ENCODE measurements around the gene CCDC97.

Gene CCDC97

GRCh38 chr19:41350735-41351338, 40.9 kb downstream of the CCDC97 start:
- H3K9me3 ChIP-seq = no peaks in the 10 kb centered on the region
- H3K4me1 ChIP-seq (ENCODE audit: control insufficient read depth in 1 of 2, insufficient read depth in 1 of 2, low read depth in 1 of 2, low read length in 1 of 2) = peaks cover 54 to 65% of the 10 kb centered on the region in 2 experiments
- no peaks in the 10 kb centered on the region for H3K27me3 ChIP-seq
- H3K36me3 ChIP-seq = peaks cover 32% of the 10 kb centered on the region
- H3K27ac ChIP-seq = peak overlapping the region; percentile 98
- TF ChIP-seq CTCF (IDR thresholded peaks at IDR 0.05) = no peak
- peak overlapping the region; percentile 98 to 100 for H3K4me3 ChIP-seq (ENCODE audit: low read depth in 1 of 2, low read length in 1 of 2)

- Histone ChIP-seq H3K4me1 (ENCODE audit: control insufficient read depth in 1 of 2, insufficient read depth in 1 of 2, low read depth in 1 of 2, low read length in 1 of 2) (peaks cover 61 to 73% of the 10 kb centered on the region in 2 experiments), H3K27me3 (no peaks in the 10 kb centered on the region)
Observed at GRCh38 chr19:41351339-41352245, 41.6 kb downstream of the CCDC97 start.

GRCh38 chr19:41352279-41352608, 42.3 kb downstream of the CCDC97 start:
- peak overlapping the region; percentile 98 for H3K27ac ChIP-seq
- H3K36me3 ChIP-seq = peaks cover 20% of the 10 kb centered on the region
- H3K27me3 ChIP-seq = no peaks in the 10 kb centered on the region
- no peak for TF ChIP-seq CTCF (IDR thresholded peaks at IDR 0.05)
- H3K4me3 ChIP-seq (ENCODE audit: low read depth in 1 of 2, low read length in 1 of 2) = peak overlapping the region; percentile 98 to 100
- H3K9me3 ChIP-seq = no peaks in the 10 kb centered on the region
- peaks cover 68 to 79% of the 10 kb centered on the region in 2 experiments for H3K4me1 ChIP-seq (ENCODE audit: control insufficient read depth in 1 of 2, insufficient read depth in 1 of 2, low read depth in 1 of 2, low read length in 1 of 2)

More at GRCh38 chr19:41351339-41352245, 41.6 kb downstream of the CCDC97 start:
- Histone ChIP-seq H3K36me3 (peaks cover 26% of the 10 kb centered on the region), H3K4me3 (ENCODE audit: low read depth in 1 of 2, low read length in 1 of 2) (peak overlapping the region; percentile 98 to 100), H3K27ac (peak overlapping the region; percentile 98), H3K9me3 (no peaks in the 10 kb centered on the region)
- TF ChIP-seq CTCF (IDR thresholded peaks at IDR 0.05) = peak; percentile 27

- peak overlapping the region; percentile 98 for H3K27ac ChIP-seq
- H3K9me3 ChIP-seq = no peaks in the 10 kb centered on the region
- TF ChIP-seq CTCF (IDR thresholded peaks at IDR 0.05) = peak; percentile 78
- H3K36me3 ChIP-seq = peaks cover 18% of the 10 kb centered on the region
- peaks cover 73 to 80% of the 10 kb centered on the region in 2 experiments for H3K4me1 ChIP-seq (ENCODE audit: control insufficient read depth in 1 of 2, insufficient read depth in 1 of 2, low read depth in 1 of 2, low read length in 1 of 2)
- H3K4me3 ChIP-seq (ENCODE audit: low read depth in 1 of 2, low read length in 1 of 2) = peak overlapping the region; percentile 98 to 100
- H3K27me3 ChIP-seq = no peaks in the 10 kb centered on the region
Observed at GRCh38 chr19:41352609-41353465, 42.9 kb downstream of the CCDC97 start.
